ENCODE results near the gene ACADS. TPM values are rescaled to one million over a fixed set of nuclear protein-coding genes. Genes with fewer than 3 reads are reported as not detected.

The ACADS gene
- total RNA-seq, 1 experiment from 2014 or later = 3.4 TPM

GRCh38 chr12:120718055-120718454 lies 7.6 kb upstream of the ACADS start:
- TF ChIP-seq EZH2 (IDR thresholded peaks at IDR 0.05; ENCODE audit: borderline replicate concordance, low read depth, low read length, poor library complexity, severe bottlenecking) (no peak), CTCF (conservative IDR thresholded peaks at IDR 0.05; ENCODE audit: low read depth, low read length) (no peak)
- H3K4me3 ChIP-seq (ENCODE audit: low read depth, low read length, poor library complexity, severe bottlenecking) = no peak overlapping the region
- no peaks in the 10 kb centered on the region for H3K4me1 ChIP-seq (ENCODE audit: insufficient read depth, low read length, poor library complexity, severe bottlenecking)
- peaks cover 89% of the 10 kb centered on the region for H3K36me3 ChIP-seq (ENCODE audit: insufficient read depth, low read length, poor library complexity, severe bottlenecking)
- DNase-seq (ENCODE audit: low spot score) = no peak
- no peaks in the 10 kb centered on the region for H3K9me3 ChIP-seq (ENCODE audit: low read depth, low read length, poor library complexity, severe bottlenecking)
- POLR2A ChIA-PET (ENCODE audit: low non-redundant PET) = no interaction called here
- BruUV-seq (replicated peaks) = no TSS peak
- H3K27ac ChIP-seq (ENCODE audit: low read depth, low read length, poor library complexity, severe bottlenecking) = no peak overlapping the region
- CTCF ChIA-PET = interaction anchor here (0.6 kb wide), 1 partner anchor 9 kb away, joined by 3 read pairs; no protein-coding TSS in a partner anchor
- intact Hi-C loops (cut with micrococcal nuclease; ENCODE audit: unreplicated experiment) = no loop called here
- H3K27me3 ChIP-seq (replicated peaks; ENCODE audit: insufficient read depth, low read depth, low read length, poor library complexity) = no peaks in the 10 kb centered on the region

GRCh38 chr12:120719072-120719471 lies 6.6 kb upstream of the ACADS start:
- CTCF ChIA-PET = no interaction called here
- Histone ChIP-seq H3K4me3 (ENCODE audit: low read depth, low read length, poor library complexity, severe bottlenecking) (no peak overlapping the region), H3K9me3 (ENCODE audit: low read depth, low read length, poor library complexity, severe bottlenecking) (no peaks in the 10 kb centered on the region), H3K4me1 (ENCODE audit: insufficient read depth, low read length, poor library complexity, severe bottlenecking) (no peaks in the 10 kb centered on the region), H3K27ac (ENCODE audit: low read depth, low read length, poor library complexity, severe bottlenecking) (no peak overlapping the region), H3K27me3 (replicated peaks; ENCODE audit: insufficient read depth, low read depth, low read length, poor library complexity) (no peaks in the 10 kb centered on the region), H3K36me3 (ENCODE audit: insufficient read depth, low read length, poor library complexity, severe bottlenecking) (peaks cover 85% of the 10 kb centered on the region)
- no peak for DNase-seq (ENCODE audit: low spot score)
- POLR2A ChIA-PET (ENCODE audit: low non-redundant PET) = no interaction called here
- TF ChIP-seq EZH2 (IDR thresholded peaks at IDR 0.05; ENCODE audit: borderline replicate concordance, low read depth, low read length, poor library complexity, severe bottlenecking) = no peak
- no peak for TF ChIP-seq CTCF (conservative IDR thresholded peaks at IDR 0.05; ENCODE audit: low read depth, low read length)
- intact Hi-C loops (cut with micrococcal nuclease; ENCODE audit: unreplicated experiment) = no loop called here
- no TSS peak for BruUV-seq (replicated peaks)

DNA sequence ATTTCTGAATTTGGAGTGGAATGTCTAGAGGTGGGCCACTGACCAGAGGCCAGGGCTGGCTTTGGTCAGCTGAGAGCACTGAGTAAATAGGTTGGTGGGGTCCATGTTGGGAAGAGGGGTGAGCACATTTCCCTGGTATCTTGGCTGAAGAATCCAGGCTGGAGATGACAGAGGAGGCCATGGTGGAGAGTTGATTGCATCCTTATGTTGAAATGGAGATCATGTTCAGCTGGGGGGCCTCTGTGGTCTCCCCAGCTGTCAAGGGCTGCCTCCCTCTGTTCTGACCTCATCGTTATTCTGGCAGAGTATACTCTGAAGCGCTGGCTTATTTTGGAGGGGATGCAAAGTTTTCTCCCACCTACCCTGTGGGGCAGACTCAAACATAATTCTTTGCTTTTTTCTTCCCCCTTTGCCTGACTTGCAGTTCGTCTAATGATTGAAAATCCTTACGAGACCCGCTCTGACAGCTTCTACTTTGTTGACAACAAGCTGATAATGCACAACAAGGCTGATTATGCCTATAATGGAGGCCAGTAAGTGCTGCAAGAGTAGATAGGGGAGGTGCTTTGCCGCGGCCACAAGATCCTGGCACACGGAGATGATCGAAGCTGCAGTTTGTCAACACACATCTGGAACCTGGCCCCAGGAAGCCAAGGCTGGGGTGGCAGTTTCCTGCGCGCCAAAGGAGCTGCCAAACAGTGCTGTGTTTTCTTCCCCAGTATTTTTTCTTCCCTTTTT lies 6.0 kb upstream of the ACADS start:
- no peak for DNase-seq (ENCODE audit: low spot score)
- Histone ChIP-seq H3K27ac (ENCODE audit: low read depth, low read length, poor library complexity, severe bottlenecking) (no peak overlapping the region), H3K9me3 (ENCODE audit: low read depth, low read length, poor library complexity, severe bottlenecking) (no peaks in the 10 kb centered on the region), H3K4me1 (ENCODE audit: insufficient read depth, low read length, poor library complexity, severe bottlenecking) (no peaks in the 10 kb centered on the region), H3K36me3 (ENCODE audit: insufficient read depth, low read length, poor library complexity, severe bottlenecking) (peaks cover 83% of the 10 kb centered on the region), H3K4me3 (ENCODE audit: low read depth, low read length, poor library complexity, severe bottlenecking) (no peak overlapping the region), H3K27me3 (replicated peaks; ENCODE audit: insufficient read depth, low read depth, low read length, poor library complexity) (no peaks in the 10 kb centered on the region)
- ChIA-PET CTCF (interaction anchor here (1.0 kb wide), 1 partner anchor 8 kb away, joined by 3 read pairs; no protein-coding TSS in a partner anchor), POLR2A (ENCODE audit: low non-redundant PET) (no interaction called here)
- TF ChIP-seq EZH2 (IDR thresholded peaks at IDR 0.05; ENCODE audit: borderline replicate concordance, low read depth, low read length, poor library complexity, severe bottlenecking) (no peak), CTCF (conservative IDR thresholded peaks at IDR 0.05; ENCODE audit: low read depth, low read length) (no peak)
- BruUV-seq (replicated peaks) = no TSS peak
- intact Hi-C loops (cut with micrococcal nuclease; ENCODE audit: unreplicated experiment) = no loop called here
